Kidney epithelial cell (primary cell): ENCODE results near the gene CYS1. TPM values are rescaled to one million over a fixed set of nuclear protein-coding genes. Genes with fewer than 3 reads are reported as not detected.

Source experiments
- DNase-seq: peaks from one replicate; pipeline ENCODE4 v3.0.0-alpha.2; 2010; ENCODE audit warnings: low read depth
- H3K27me3 ChIP-seq: 2 replicates; pipeline ENCODE4 v1.6.0; 2011; ENCODE audit warnings: low read length; ENCODE audit not compliant: control insufficient read depth, insufficient read depth
- H3K36me3 ChIP-seq: 2 replicates; pipeline ENCODE4 v1.5.1; 2011; ENCODE audit warnings: low read length; ENCODE audit not compliant: control insufficient read depth, insufficient read depth
- H3K4me3 ChIP-seq: 2 replicates; pipeline ENCODE4 v1.5.1; 2011; ENCODE audit warnings: low read depth, mild to moderate bottlenecking, control low read depth, low read length
- CTCF ChIP-seq: IDR thresholded peaks from 2 replicates; pipeline ENCODE4 v1.5.1; 2011; ENCODE audit warnings: mild to moderate bottlenecking, moderate library complexity, low read length, control low read depth, inconsistent platforms; ENCODE audit not compliant: insufficient read depth, poor library complexity, severe bottlenecking
- total RNA-seq: library from RNA; depleted of rRNA; stranded (reverse); fragments of >200 nt; gene quantifications from 2 replicates; pipeline ENCODE4 v1.2.3, GENCODE V29; 2015

CYS1 gene
- total RNA-seq, 1 donor from 2014 or later, result 12.2 TPM

- no peaks in the 10 kb centered on the region for H3K27me3 ChIP-seq
- H3K4me3 ChIP-seq, result no peak overlapping the region
- TF ChIP-seq CTCF, result no peak
- H3K36me3 ChIP-seq, result no peaks in the 10 kb centered on the region
- DNase-seq, result no peak
Observed at GRCh38 chr2:10009811-10010781, 70.1 kb downstream of the CYS1 start.

GRCh38 chr2:10009271-10009810 lies 70.9 kb downstream of the CYS1 start:
- no peak for DNase-seq
- no peak for TF ChIP-seq CTCF
- no peaks in the 10 kb centered on the region for H3K27me3 ChIP-seq

GRCh38 chr2:10008809-10009176 lies 71.4 kb downstream of the CYS1 start:
- TF ChIP-seq CTCF, result no peak
- no peak overlapping the region for H3K4me3 ChIP-seq
- H3K36me3 ChIP-seq, result no peaks in the 10 kb centered on the region
- H3K27me3 ChIP-seq, result no peaks in the 10 kb centered on the region
- DNase-seq, result no peak

More at GRCh38 chr2:10009271-10009810, 70.9 kb downstream of the CYS1 start:
- Histone ChIP-seq H3K36me3 (no peaks in the 10 kb centered on the region), H3K4me3 (no peak overlapping the region)

- Histone ChIP-seq H3K36me3 (no peaks in the 10 kb centered on the region), H3K4me3 (no peak overlapping the region), H3K27me3 (no peaks in the 10 kb centered on the region)
- TF ChIP-seq CTCF, result no peak
- no peak for DNase-seq
Observed at GRCh38 chr2:10007921-10008808, 72.0 kb downstream of the CYS1 start.

- H3K27me3 ChIP-seq, result no peaks in the 10 kb centered on the region
- no peak overlapping the region for H3K4me3 ChIP-seq
- TF ChIP-seq CTCF, result no peak
- no peaks in the 10 kb centered on the region for H3K36me3 ChIP-seq
- DNase-seq, result no peak
Observed at GRCh38 chr2:10007435-10007834, 72.8 kb downstream of the CYS1 start.

Other genes starting within 250 kb of the CYS1 start
- gene TAF1B, start 236.9 kb downstream of the CYS1 start, total RNA-seq, result 15.0 and 17.7 TPM in 2 replicates
- 6.2 and 7.0 TPM in 2 replicates for gene GRHL1, start 128.7 kb downstream of the CYS1 start, total RNA-seq
- gene KLF11, start 36.9 kb downstream of the CYS1 start, total RNA-seq, result 15.4 and 17.9 TPM in 2 replicates
- gene RRM2, start 42.3 kb upstream of the CYS1 start, total RNA-seq, result 8.7 and 9.6 TPM in 2 replicates
- 33.7 and 41.3 TPM in 2 replicates for gene HPCAL1, start 222.5 kb upstream of the CYS1 start, total RNA-seq